PC-3 (cell line): ENCODE data around the gene CATSPERB. TPM values are rescaled to one million over a fixed set of nuclear protein-coding genes. Genes with fewer than 3 reads are reported as not detected.
"Not testable (repeated sequence)": the region's sequence is repeated elsewhere in the genome, so short reads cannot be mapped to it uniquely, and the experiment has no call there.

Experiments used
- ATAC-seq: fragments of 200-7000 bp; cut with Tn5 transposase; 2 replicates; pipeline ENCODE4 v1.9.1; 2020; ENCODE audit warnings: mild to moderate bottlenecking, moderate library complexity
- BruUV-seq: library from RNA; stranded (reverse); fragments of 400-500 nt; replicated peaks from 2 replicates; lab custom pipeline; 2021; lab: Mats Ljungman, UMichigan
- CTCF ChIA-PET: fragments of 300-600 bp; sonication (Branson Sonifier 250); formaldehyde crosslinking; loops from one replicate; lab custom pipeline; 2022; ENCODE audit warnings: antibody characterized with exemption; lab: Charles Lee
- POLR2A ChIA-PET: fragments of 300-600 bp; sonication (Branson Sonifier 250); formaldehyde crosslinking; loops from one replicate; lab custom pipeline; 2022; ENCODE audit warnings: antibody characterized with exemption; ENCODE audit not compliant: unreplicated experiment; lab: Charles Lee
- DNase-seq: peaks from one replicate; pipeline ENCODE4 v3.0.0-alpha.2; 2015
- H2AFZ ChIP-seq: fragments of 300-600 bp; sonication (generic); 2 replicates; pipeline ENCODE4 v1.6.0; 2016; ENCODE audit warnings: antibody characterized with exemption, low read length
- H3F3A ChIP-seq: fragments of 300-600 bp; sonication (generic); one replicate; pipeline ENCODE4 v1.6.0; 2017; ENCODE audit warnings: antibody characterized with exemption, low read length, control low read depth, mild to moderate bottlenecking; ENCODE audit not compliant: unreplicated experiment
- H3K27ac ChIP-seq: fragments of 300-600 bp; sonication (generic); 2 replicates; pipeline ENCODE4 v1.5.1; 2016; ENCODE audit warnings: mild to moderate bottlenecking, low read length
- H3K27me3 ChIP-seq: fragments of 300-600 bp; sonication (generic); 2 replicates; pipeline ENCODE4 v1.6.1; 2016; ENCODE audit warnings: low read length, mixed read lengths
- H3K36me3 ChIP-seq: fragments of 300-600 bp; sonication (generic); 2 replicates; pipeline ENCODE4 v1.6.1; 2016; ENCODE audit warnings: low read depth, mixed run types, low read length, mixed read lengths
- H3K4me1 ChIP-seq: fragments of 300-600 bp; sonication (generic); 2 replicates; pipeline ENCODE4 v1.5.1; 2016; ENCODE audit warnings: low read length; ENCODE audit not compliant: insufficient read depth
- H3K4me2 ChIP-seq: fragments of 300-600 bp; sonication (generic); 2 replicates; pipeline ENCODE4 v1.6.0; 2016; ENCODE audit warnings: low read length
- H3K4me3 ChIP-seq: fragments of 300-600 bp; sonication (generic); 2 replicates; pipeline ENCODE4 v1.5.1; 2016; ENCODE audit warnings: mild to moderate bottlenecking, low read length, mixed read lengths
- H3K79me2 ChIP-seq: fragments of 300-600 bp; sonication (generic); 2 replicates; pipeline ENCODE4 v1.6.1; 2017; ENCODE audit warnings: low read length, mixed read lengths
- H3K9ac ChIP-seq: fragments of 300-600 bp; sonication (generic); 2 replicates; pipeline ENCODE4 v1.6.0; 2016; ENCODE audit warnings: mild to moderate bottlenecking, low read length
- H3K9me2 ChIP-seq: fragments of 300-600 bp; sonication (generic); replicated peaks from 2 replicates; pipeline ENCODE4 v1.6.1; 2016; ENCODE audit warnings: mixed run types, low read length, mixed read lengths
- H3K9me3 ChIP-seq: fragments of 300-600 bp; sonication (generic); 2 replicates; pipeline ENCODE4 v1.6.1; 2016; ENCODE audit warnings: low read length, mixed read lengths
- H4K20me1 ChIP-seq: fragments of 300-600 bp; sonication (generic); 2 replicates; pipeline ENCODE4 v1.6.1; 2016; ENCODE audit warnings: low read length, mixed read lengths
- CTCF ChIP-seq: fragments of 300-600 bp; sonication (generic); conservative IDR thresholded peaks from 2 replicates; pipeline ENCODE4 v1.5.1; 2017; ENCODE audit warnings: antibody characterized with exemption, low read depth, mild to moderate bottlenecking, low read length
- EZH2 ChIP-seq: fragments of 300-600 bp; sonication (generic); IDR thresholded peaks from one replicate; pipeline ENCODE4 v1.6.1; 2017; ENCODE audit warnings: antibody characterized with exemption, mild to moderate bottlenecking, low read length; ENCODE audit not compliant: unreplicated experiment
- EZH2phosphoT487 ChIP-seq: fragments of 300-600 bp; sonication (generic); IDR thresholded peaks from 2 replicates; pipeline ENCODE4 v1.6.1; 2018; ENCODE audit warnings: mild to moderate bottlenecking, antibody characterized with exemption, low read length, borderline replicate concordance
- intact Hi-C: fragments of 100-400 bp; cut with micrococcal nuclease; formaldehyde crosslinking; loops from 2 replicates; pipeline ENCODE4 v1.9.0; 2023
- total RNA-seq: library from RNA; depleted of rRNA; stranded (reverse); fragments of >200 nt; gene quantifications from 2 replicates; pipeline ENCODE4 v1.2.3, GENCODE V29; 2014

CATSPERB gene
- total RNA-seq, 1 experiment from 2014 or later = not detected

- H3K4me1 ChIP-seq = peaks cover 27% of the 10 kb centered on the region
Observed at GRCh38 chr14:91742621-91743304, 10.9 kb upstream of the CATSPERB start.

GRCh38 chr14:91739867-91740266 is 8.0 kb upstream of the CATSPERB start:
- Histone ChIP-seq H3K4me1 (peaks cover 15% of the 10 kb centered on the region), H3K27me3 (peaks cover 15% of the 10 kb centered on the region; the same call in 1 of the 2 replicates)
- CTCF ChIA-PET, H3K9me2 ChIP-seq, H2AFZ ChIP-seq, BruUV-seq, H4K20me1 ChIP-seq, H3K9me3 ChIP-seq, H3K4me2 ChIP-seq, H3K79me2 ChIP-seq, H3K4me3 ChIP-seq, H3K9ac ChIP-seq, H3K27ac ChIP-seq, H3F3A ChIP-seq, DNase-seq, POLR2A ChIA-PET, intact Hi-C loops, H3K36me3 ChIP-seq, ATAC-seq: not testable (repeated sequence)

More at GRCh38 chr14:91742621-91743304, 10.9 kb upstream of the CATSPERB start:
- H2AFZ ChIP-seq = no peak overlapping the region
- H3K9me2 ChIP-seq = no peaks in the 10 kb centered on the region
- ChIA-PET POLR2A (no interaction called here), CTCF (no interaction called here)
- H3K27me3 ChIP-seq = peaks cover 2% of the 10 kb centered on the region; the same call in 1 of the 2 replicates
- no TSS peak for BruUV-seq
- no peak overlapping the region for H3K4me3 ChIP-seq
- no peak overlapping the region for H3K9ac ChIP-seq
- H3K4me2 ChIP-seq = no peak overlapping the region
- DNase-seq (no peak), ATAC-seq (no peak)
- no peaks in the 10 kb centered on the region for H4K20me1 ChIP-seq
- intact Hi-C loops = no loop called here
- no peaks in the 10 kb centered on the region for H3K79me2 ChIP-seq
- H3K36me3 ChIP-seq = no peaks in the 10 kb centered on the region
- TF ChIP-seq EZH2 = no peak
- H3F3A ChIP-seq = peaks cover 5% of the 10 kb centered on the region
- H3K9me3 ChIP-seq = no peaks in the 10 kb centered on the region
- H3K27ac ChIP-seq = no peak overlapping the region

- BruUV-seq = no TSS peak
Observed at GRCh38 chr14:91737619-91738018, 5.7 kb upstream of the CATSPERB start.

More at GRCh38 chr14:91737619-91738018, 5.7 kb upstream of the CATSPERB start:
- Histone ChIP-seq H3K4me1 (no peaks in the 10 kb centered on the region), H3K27me3 (peaks cover 15% of the 10 kb centered on the region; the same call in 1 of the 2 replicates), H3K4me2 (no peak overlapping the region), H4K20me1 (no peaks in the 10 kb centered on the region), H3K27ac (no peak overlapping the region), H3F3A (no peaks in the 10 kb centered on the region), H3K9ac (no peak overlapping the region), H3K79me2 (no peaks in the 10 kb centered on the region), H3K36me3 (no peaks in the 10 kb centered on the region), H3K4me3 (no peak overlapping the region), H2AFZ (no peak overlapping the region), H3K9me2 (no peaks in the 10 kb centered on the region), H3K9me3 (no peaks in the 10 kb centered on the region)
- DNase-seq = no peak
- intact Hi-C loops = no loop called here
- no peak for ATAC-seq
- POLR2A ChIA-PET = no interaction called here
- TF ChIP-seq CTCF (no peak), EZH2 (no peak), EZH2phosphoT487 (no peak)
- CTCF ChIA-PET = no interaction called here
